H54 (cell line): ENCODE measurements around the gene SRRM2.
A peak's percentile ranks its signal among the peaks of the same experiment; 100 is the strongest.
"Not testable (repeated sequence)": the region's sequence is repeated elsewhere in the genome, so short reads cannot be mapped to it uniquely, and the experiment has no call there.

ENCODE experiments used
- DNase-seq: peaks from one replicate; pipeline ENCODE4 v3.0.0; 2011; ENCODE audit warnings: low spot score, mixed read lengths; ENCODE audit not compliant: insufficient read length
- FAIRE-seq: peaks from 3 replicates; lab custom pipeline; 2011; peaks lifted over from hg19 to GRCh38; lab: Jason Lieb, UNC
- POLR2A ChIP-seq: IDR thresholded peaks from 2 replicates; pipeline ENCODE4 v1.6.1; 2011; ENCODE audit warnings: low read depth, mild to moderate bottlenecking, low read length

The SRRM2 gene

DNA sequence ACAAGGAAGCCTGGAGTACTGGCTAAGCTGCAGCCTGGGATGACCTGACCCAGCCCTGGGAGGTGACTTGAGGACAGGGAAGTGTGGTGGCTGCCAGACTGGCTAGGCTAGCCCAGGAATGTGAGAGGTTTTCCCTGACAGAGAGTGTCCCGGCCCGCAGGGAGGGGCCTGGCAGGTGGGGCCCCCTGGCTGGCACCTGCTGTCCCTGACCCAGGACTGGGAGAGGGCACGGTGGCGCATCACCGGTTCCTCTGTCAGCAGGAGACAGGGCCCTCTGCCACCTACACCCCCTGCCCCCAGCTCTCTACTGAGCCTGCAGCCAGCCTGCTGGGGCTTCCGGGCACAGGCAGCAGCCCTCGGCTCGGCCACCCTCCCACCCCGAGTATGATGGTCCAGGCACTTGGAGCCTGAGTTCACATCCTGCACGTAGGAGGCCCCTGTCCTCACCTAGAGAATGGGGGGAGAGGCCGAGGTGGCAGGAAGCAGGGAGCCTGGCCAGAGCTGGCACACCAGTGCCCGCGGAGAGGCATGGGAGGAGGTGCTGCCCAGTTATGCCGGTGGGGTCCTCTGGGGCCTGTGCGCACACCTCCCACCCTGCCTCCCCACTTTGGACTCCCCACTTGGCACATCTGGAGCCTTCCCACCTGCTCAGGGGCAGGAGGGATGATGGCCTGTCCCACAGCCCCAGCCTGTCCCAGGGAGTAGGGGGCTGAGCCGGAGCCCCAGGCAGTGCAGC, 32.9 kb upstream of the SRRM2 start:
- no peak for TF ChIP-seq POLR2A
- no peak for FAIRE-seq
- DNase-seq = no peak

DNA sequence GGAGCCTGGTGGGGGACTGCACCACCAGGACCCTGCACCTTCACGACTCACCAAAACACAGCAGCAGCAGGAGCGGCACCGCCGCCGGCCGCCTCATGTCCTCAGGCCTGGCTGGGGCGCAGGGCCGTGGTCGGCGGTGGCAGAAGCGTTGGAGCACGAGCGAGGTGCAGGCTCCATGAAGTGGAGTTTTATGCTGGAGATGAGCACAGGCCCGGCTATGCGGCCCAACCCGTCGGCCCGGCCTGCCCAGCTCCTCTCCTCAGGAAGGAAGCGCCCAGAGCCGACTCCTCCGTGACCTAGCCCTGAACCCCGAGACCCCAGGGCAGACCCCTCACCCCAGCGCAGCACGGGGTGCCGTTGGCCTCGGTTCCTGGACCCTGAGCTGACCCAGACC, 32.4 kb upstream of the SRRM2 start, which contains the start of gene PRSS27:
PRSS27 (minus strand) TSS at position 161 of the 394 bp plus-strand sequence; CDS start at position 97, 64 bp downstream.
- FAIRE-seq (no peak), DNase-seq (no peak)
- TF ChIP-seq POLR2A = no peak

DNA sequence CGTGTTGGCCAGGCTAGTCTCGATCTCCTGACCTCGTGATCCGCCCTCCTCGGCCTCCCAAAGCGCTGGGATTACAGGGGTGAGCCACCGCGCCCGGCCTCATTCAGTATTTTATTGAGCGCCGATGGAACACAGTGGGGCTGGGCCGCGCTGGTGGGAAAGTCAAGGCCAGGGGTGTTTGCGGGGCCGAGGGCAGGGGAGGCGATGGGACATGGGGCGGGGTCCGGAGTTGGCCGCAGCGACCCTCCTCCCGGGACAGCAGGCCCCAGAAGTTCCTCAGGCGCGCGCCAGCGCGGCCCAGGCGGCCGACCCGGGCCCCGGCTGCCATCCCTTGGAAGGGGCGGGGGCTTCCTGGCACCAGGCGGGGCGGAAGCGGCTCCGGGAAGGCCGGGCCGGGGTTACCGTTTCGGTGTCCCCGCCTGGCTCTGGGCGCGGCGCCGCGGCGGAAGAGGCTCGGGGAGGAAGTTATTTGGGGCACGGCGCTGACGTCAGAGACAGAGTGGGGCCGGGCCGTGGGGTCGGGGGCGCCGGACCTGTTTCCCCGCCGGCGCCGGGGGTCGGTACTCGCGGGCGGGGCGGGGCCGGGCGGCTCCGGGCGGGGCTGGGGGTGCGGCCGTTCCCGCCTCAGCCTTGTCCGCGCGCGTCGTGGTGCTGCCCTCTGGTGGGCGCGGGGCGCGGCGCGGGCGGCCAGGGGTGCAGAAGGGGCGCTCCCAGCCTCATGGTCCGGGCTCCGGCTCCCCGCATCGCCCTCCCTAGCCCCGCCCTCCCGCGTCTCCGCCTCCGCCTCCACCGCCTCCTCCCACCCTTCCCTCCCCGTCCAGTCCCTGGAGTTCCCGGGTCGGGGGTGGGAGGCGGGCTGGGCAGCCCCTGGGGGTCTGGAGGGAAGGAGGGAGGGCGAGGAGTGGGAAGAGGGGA, 31.5 kb upstream of the SRRM2 start:
- FAIRE-seq = no peak
- peak; percentile 93 for DNase-seq
- no peak for TF ChIP-seq POLR2A

DNA sequence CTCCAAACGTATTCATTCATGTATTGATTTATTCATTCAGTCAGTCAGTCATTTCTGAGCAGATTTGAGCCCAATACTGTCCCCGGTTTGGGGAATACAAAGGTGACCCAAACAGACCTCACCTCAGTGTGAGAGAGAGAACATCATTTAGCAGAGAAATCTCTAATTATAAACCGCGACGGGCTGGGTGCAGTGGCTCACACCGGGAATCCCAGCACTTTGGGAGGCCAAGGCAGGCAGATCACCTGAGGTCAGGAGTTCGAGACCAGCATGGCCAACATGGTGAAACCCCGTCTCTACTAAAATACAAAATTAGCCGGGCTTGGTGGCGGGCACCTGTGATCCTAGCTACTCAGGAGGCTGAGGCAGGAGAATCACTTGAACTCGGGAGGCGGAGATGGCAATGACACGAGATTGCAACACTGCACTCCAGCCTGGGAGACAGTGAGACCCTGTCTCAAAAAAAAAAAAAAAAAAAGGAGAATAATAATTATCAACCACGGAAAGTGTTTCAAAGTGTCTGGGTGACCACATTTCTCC, 30.7 kb upstream of the SRRM2 start:
- not testable (repeated sequence) for FAIRE-seq, DNase-seq

DNA sequence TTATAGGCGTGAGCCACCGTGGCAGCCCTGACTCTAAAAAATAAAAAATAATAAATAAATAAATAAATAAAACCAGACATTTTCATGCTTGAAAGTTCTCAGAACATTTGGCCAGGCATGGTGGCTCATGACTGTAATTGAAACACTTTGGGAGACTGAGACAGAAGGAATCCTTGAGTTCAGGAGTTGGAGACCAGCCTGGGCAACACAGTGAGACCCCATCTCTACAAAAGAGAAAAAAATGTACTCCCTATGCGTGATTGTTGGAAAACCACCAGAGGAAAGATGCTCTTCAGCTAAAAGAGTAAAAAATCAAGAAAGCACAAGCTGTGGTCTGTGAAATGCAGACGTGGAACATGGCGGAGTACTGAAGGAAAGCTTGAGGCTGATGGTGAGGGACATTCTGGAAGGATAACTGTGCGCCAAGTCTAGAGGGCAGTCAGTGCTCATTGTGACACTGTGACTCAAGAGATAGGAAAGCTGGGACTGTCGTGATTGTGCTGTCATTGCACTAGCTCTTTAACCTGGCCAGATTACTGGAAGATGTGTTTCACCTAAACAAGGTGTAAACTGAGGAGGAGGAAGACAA, 28.3 kb upstream of the SRRM2 start:
- FAIRE-seq (no peak), DNase-seq (no peak)
- TF ChIP-seq POLR2A = no peak

DNA sequence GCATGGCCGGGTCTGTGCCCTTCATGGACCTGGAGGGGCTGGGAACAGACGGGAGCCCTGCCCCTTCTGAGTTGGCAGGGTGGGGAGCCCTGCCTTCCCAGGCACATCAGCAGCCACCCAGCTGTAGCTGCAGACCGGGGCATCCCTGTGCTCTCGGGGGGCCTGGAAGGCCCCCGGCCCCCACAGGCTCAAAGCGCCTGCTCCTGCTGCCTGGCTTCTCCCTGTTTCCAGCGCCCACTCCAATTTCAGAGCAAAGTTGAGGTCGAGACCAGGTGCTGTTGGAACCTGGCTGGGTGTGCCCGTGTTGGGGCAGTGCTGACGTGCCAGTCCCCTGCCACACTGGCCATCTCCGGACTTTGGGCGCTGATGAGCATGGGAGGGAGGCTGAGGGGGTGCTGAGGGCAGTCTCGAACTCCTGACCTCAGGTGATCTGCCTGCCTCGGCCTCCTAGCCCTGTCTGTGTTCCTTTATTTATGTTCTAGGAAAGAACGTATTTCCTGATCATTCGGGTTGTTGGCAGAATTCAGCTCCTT, 27.6 kb upstream of the SRRM2 start:
- FAIRE-seq = no peak

DNA sequence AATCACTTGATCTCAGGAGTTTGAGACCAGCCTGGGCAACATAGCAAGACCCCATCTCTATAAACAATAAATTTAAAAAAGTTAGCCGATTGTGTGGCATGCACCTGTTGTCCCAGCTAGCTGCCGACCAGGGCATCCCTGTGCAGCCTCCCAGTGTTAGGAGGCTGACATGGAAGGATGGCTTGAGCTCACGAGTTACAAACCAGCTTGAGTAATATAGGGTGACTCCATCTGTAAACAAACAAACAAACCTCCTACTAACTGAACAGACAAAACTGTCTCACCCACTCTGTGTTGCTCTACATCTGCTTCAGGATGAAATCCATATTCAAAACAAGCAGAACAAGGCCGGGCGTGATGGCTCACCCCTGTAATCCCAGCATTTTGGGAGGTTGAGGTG, 25.5 kb upstream of the SRRM2 start:
- FAIRE-seq = no peak
- no peak for DNase-seq
- no peak for TF ChIP-seq POLR2A

More for the DNA sequence above, 27.6 kb upstream of the SRRM2 start:
- no peak for TF ChIP-seq POLR2A
- no peak for DNase-seq

DNA sequence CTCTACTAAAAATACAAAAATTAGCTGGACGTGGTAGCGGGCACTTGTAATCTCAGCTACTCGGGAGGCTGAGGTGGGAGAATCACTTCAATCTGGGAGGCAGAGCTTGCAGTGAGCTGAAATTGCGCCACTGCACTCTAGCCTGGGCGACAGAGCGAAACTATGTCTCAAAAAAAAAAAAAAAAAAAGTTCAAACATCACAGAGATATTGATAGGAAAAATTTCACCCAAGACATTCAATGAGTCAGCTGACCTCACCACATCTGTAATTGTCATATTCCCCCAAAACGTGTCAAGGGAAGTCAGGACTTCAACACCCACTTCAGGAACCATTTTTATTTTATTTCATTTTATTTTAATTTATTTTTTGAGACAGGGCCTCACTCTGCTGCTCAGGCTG, 24.4 kb upstream of the SRRM2 start:
- FAIRE-seq (no peak), DNase-seq (no peak)
- TF ChIP-seq POLR2A = no peak

DNA sequence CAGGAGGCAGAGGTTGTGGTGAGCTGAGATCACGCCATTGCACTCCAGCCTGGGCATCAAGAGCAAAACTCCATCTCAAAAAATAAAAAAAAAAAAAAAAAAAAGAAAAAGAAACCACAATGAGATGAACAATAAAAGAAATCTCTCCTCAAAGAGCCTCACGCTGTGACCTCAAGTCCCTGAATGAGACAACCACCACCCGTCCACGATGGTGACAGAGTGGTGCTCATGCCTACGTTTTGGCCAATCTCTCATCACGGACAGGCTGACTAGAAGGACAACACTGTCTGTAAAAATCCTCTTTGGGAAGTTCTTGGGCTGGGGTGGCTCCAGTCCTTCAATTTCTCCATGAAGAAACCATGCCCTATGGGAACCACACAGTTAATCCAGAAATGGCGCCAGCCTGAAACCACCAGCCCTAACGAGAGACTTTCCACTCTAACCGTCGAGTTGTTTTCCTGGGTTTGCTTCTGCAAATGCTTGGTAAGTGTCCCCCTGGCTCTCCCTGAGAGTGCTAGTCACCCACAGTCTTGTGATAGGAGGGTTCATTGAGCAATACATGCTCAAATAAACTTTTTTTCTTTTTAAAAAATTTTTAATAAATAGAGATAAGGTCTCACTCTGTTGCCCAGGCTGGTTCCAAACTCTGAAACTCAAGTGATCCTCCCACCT, 17.5 kb upstream of the SRRM2 start:
- FAIRE-seq = no peak
- no peak for DNase-seq
- TF ChIP-seq POLR2A = no peak

DNA sequence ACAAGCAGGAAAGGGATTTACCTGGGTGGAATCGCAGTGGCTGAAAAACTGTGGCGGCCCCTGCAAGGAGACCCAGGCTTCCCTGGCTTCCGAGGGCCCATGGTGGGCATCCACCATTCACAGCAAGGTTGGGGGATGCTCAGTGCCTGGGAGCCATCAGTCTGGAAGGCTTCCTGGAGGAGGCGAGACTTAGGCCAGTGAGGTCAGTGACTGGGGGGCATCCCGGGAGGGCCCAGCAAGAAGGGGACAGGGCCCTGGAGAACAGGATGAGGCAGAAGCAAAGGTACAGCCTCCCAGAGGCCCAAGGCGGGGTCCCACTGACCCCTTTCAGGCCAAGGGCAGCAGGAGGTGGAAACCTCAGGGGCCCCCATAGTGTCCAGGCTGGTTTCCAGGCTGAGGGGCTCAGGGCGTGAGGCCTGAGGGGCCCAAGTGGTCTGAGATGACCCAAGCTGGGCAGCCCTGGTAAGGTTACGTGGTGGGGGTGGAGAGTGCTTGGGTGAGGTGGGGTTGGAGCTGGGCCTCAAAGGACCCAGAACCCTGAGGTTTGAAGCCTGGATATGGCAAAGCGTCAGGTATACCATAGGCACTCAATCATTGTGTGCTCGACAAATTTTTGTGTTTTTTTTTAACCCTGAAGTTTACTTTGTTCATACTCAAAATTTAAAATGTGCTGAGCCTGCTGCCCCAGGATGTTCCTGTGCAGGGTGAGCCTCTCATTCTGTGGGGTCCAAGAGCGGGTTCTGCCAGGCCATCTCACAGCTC, 15.8 kb upstream of the SRRM2 start:
- TF ChIP-seq POLR2A = no peak
- FAIRE-seq = no peak
- DNase-seq = no peak

DNA sequence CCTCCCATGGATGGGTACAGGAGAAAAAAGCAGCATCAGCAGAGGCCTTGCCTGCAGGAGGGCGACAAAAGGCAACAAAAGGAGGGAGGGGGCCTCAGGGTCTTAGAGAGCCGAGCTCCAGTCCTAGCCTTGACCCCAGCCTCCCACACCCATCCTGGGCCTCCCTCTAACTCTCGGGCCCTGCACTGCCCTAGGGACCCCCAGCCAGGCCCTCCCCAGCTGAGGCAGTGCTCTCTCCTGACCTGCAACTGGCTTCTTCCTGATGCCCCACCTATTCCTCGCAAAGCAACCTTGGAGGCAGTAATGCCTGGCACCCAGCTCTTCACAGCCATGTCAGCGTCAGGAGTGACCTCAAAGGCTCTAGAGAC, 15.2 kb upstream of the SRRM2 start:
- DNase-seq (no peak), FAIRE-seq (no peak)
- TF ChIP-seq POLR2A = no peak

DNA sequence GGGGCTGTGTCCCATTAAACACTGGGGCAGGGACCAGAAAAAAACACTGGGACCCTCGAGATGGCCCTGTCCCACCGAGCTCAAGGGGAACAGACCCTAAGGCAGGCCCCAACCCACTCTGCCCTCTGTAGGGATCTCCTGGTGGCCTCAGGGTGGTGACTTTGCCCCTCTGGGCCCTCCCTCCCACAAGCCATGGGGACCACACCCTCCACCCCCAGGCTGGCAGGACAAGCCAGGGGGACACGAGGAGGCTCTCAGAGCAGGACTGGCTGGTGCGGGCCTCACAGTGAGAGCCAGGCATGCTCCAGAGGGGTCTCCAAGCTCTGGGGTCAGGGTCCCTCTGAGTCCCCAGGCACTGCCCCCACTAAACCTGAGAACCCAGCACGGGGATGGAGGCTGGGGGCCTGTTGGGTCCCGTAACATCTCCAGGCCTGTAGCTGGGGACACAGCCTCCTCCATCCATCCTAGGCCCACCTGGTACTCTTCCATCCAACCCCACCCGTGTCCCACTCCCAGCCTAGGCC, 14.5 kb upstream of the SRRM2 start:
- TF ChIP-seq POLR2A = no peak
- DNase-seq = no peak
- FAIRE-seq = no peak

DNA sequence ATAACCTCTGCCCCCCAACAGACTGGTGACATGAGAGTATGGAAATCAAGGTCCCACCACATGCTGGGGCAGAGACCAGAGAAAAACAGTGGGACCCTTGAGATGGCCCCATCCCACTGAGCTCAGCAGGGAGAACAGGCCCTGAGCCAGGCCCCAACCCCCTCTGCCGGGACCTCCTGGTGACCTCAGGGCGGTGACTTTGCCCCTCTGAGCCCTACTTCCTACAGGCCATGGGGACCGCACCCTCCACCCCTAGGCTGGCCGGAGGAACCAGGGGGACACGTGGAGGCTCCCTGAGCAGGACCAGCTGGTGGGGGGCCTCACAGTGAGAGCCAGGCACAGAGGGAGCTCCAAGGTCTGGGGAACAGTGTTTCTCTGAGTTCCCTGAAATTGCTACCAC, 13.8 kb upstream of the SRRM2 start:
- no peak for DNase-seq
- no peak for FAIRE-seq
- TF ChIP-seq POLR2A = no peak
